ENCODE data around the gene ADCY10.
"Not testable (repeated sequence)": the region's sequence is repeated elsewhere in the genome, so short reads cannot be mapped to it uniquely, and the experiment has no call there.

The ADCY10 gene

DNA sequence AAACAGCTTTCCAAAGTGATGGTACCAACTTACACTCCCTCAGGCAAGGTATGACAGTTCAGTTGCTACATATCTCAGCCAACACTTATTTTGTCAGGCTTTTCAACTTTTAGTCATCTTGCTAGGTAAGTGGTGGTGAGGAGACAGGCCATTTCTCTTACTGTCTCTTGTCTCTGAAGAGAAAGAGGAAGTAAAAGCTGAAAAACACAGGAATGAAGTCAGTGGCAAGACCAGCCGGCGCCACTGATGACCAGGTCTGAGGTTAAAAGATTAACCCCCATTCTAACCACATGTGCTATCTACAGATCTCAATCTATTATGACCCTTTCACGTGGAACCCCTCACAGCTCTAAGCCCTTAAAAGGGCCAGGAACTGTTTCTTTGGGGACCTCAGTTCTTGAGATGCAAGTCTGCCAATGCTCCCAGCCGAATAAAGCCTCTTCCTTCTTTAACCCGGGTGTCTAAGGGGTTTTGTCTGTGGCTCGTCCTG lies 4.2 kb downstream of the ADCY10 start:
- Histone ChIP-seq H3K27me3 (no peaks in the 10 kb centered on the region), H3K36me3 (peaks cover 0 to 19% (median 8%) of the 10 kb centered on the region in 11 experiments; a peak in 9 of 22 replicates), H3K9ac (no peak overlapping the region), H4K20me1 (no peaks in the 10 kb centered on the region), H3K9me3 (replicated peaks in 1 of 11) (peaks cover 15 to 22% (median 20%) of the 10 kb centered on the region in 11 experiments), H3K4me3 (no peak overlapping the region), H3K4me2 (no peak overlapping the region), H3K4me1 (peaks cover 0 to 32% (median 0%) of the 10 kb centered on the region in 10 experiments; a peak in 6 of 20 replicates), H3K27ac (no peak overlapping the region)
- TF ChIP-seq Cebpa-rat (IDR thresholded peaks at IDR 0.05) = no peak

DNA sequence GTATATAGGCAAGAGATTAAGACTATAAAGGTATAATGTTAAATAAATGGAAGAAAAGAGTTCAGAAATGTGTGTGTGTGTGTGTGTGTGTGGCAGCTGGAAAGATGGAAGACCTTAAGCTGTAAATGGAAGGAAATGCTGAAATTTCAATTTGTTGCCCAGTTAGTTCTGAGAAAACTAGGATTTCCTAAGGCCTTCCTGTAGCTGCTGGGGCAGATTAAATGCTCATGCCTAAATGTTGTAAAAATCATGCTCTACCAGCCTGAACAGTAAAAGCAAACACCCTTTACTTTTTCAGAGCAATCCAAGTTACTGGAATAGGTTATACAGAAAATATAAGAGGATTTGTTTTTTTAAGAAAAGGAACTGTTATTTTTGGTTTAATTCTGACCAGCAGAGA lies 8.3 kb downstream of the ADCY10 start:
- TF ChIP-seq Cebpa-rat (IDR thresholded peaks at IDR 0.05) = no peak
- Histone ChIP-seq H4K20me1 (no peaks in the 10 kb centered on the region), H3K4me2 (peak overlapping the region in 1 of 11 experiments; percentile 22; a peak in 1 of 22 replicates), H3K9me3 (replicated peaks in 1 of 11) (peaks cover 15 to 21% (median 20%) of the 10 kb centered on the region in 11 experiments), H3K36me3 (peaks cover 0 to 9% (median 0%) of the 10 kb centered on the region in 11 experiments; a peak in 3 of 22 replicates), H3K4me1 (peaks cover 0 to 19% (median 0%) of the 10 kb centered on the region in 10 experiments; a peak in 6 of 20 replicates), H3K4me3 (no peak overlapping the region), H3K27me3 (no peaks in the 10 kb centered on the region), H3K27ac (no peak overlapping the region), H3K9ac (no peak overlapping the region)

- Histone ChIP-seq H3K4me3 (no peak overlapping the region), H3K27ac (no peak overlapping the region), H3K36me3 (peaks cover 0 to 9% (median 0%) of the 10 kb centered on the region in 11 experiments; a peak in 3 of 22 replicates), H3K9me3 (replicated peaks in 1 of 11) (peaks cover 13 to 16% (median 15%) of the 10 kb centered on the region in 11 experiments), H3K4me1 (peaks cover 0 to 14% (median under 1%) of the 10 kb centered on the region in 10 experiments; a peak in 5 of 20 replicates), H3K4me2 (peak overlapping the region in 1 of 11 experiments; percentile 22; a peak in 1 of 22 replicates), H3K27me3 (no peaks in the 10 kb centered on the region), H3K9ac (no peak overlapping the region), H4K20me1 (no peaks in the 10 kb centered on the region)
- no peak for TF ChIP-seq Cebpa-rat (IDR thresholded peaks at IDR 0.05)
Observed at GRCh38 chr1:167905182-167905581, 8.8 kb downstream of the ADCY10 start.

- Histone ChIP-seq H4K20me1 (no peaks in the 10 kb centered on the region), H3K4me1 (peaks cover 0 to 13% (median 4%) of the 10 kb centered on the region in 10 experiments; a peak in 6 of 20 replicates), H3K9me3 (replicated peaks in 1 of 11) (peaks cover 9 to 11% (median 10%) of the 10 kb centered on the region in 11 experiments), H3K9ac (no peak overlapping the region), H3K4me2 (no peak overlapping the region), H3K27ac (no peak overlapping the region), H3K4me3 (no peak overlapping the region), H3K27me3 (no peaks in the 10 kb centered on the region), H3K36me3 (peaks cover 0 to 6% (median 0%) of the 10 kb centered on the region in 11 experiments; a peak in 2 of 22 replicates)
- TF ChIP-seq Cebpa-rat (IDR thresholded peaks at IDR 0.05) = no peak
Observed at GRCh38 chr1:167904652-167905130, 9.2 kb downstream of the ADCY10 start.

- Histone ChIP-seq H3K36me3 (no peaks in the 10 kb centered on the region), H3K4me3 (no peak overlapping the region), H3K27ac (no peak overlapping the region), H3K4me2 (no peak overlapping the region), H3K27me3 (no peaks in the 10 kb centered on the region), H3K4me1 (peaks cover 0 to 14% (median 5%) of the 10 kb centered on the region in 10 experiments; a peak in 6 of 20 replicates), H3K9me3 (replicated peaks in 1 of 11) (no peaks in the 10 kb centered on the region), H3K9ac (no peak overlapping the region), H4K20me1 (no peaks in the 10 kb centered on the region)
- no peak for TF ChIP-seq Cebpa-rat (IDR thresholded peaks at IDR 0.05)
Observed at GRCh38 chr1:167900907-167901306, 13.0 kb downstream of the ADCY10 start.

GRCh38 chr1:167899253-167899681 lies 14.7 kb downstream of the ADCY10 start:
- no peaks in the 10 kb centered on the region for H4K20me1 ChIP-seq
- TF ChIP-seq Cebpa-rat (IDR thresholded peaks at IDR 0.05) = no peak
- no peak overlapping the region for H3K4me2 ChIP-seq
- peaks cover 0 to 10% (median 3%) of the 10 kb centered on the region in 10 experiments; a peak in 5 of 20 replicates for H3K4me1 ChIP-seq
- no peak overlapping the region for H3K27ac ChIP-seq
- no peak overlapping the region for H3K9ac ChIP-seq
- no peaks in the 10 kb centered on the region for H3K27me3 ChIP-seq
- no peaks in the 10 kb centered on the region for H3K9me3 ChIP-seq (replicated peaks in 1 of 11)
- no peak overlapping the region for H3K4me3 ChIP-seq
- H3K36me3 ChIP-seq = no peaks in the 10 kb centered on the region

DNA sequence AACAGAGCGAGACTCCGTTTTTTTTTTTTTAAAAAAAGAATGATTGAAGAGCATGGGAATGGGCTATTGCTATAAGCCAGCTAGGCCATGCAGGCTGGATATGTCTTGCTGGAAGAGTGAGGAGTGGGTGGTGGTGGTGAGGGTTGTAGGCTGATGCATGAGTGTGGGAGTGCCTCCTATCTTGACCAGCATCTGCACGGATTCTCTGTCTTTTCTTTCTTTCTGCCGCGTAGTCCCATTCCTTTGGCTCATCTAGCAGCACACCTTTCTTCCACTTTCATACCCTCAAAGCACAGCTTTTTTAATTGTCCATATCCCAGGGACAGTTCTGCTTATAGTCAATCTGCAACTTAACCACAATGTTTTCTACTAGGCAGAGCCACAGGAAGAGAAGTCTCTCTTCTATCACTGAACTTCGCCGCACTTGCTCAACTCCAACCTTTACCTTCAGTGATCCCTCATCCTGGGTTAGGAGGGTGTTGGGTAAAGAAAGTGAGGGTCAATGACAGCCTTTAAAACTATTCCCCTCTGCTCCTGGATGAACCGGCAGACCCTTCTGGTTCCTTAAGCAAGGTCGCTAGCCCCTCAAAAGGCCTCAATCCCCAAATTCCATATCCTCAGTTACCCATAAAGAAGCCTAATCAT lies 15.2 kb downstream of the ADCY10 start:
- Histone ChIP-seq H3K4me2 (no peak overlapping the region), H3K27ac (no peak overlapping the region), H3K4me1 (peaks cover 0 to 10% (median 3%) of the 10 kb centered on the region in 10 experiments; a peak in 5 of 20 replicates), H3K9me3 (replicated peaks in 1 of 11) (no peaks in the 10 kb centered on the region), H3K9ac (no peak overlapping the region), H3K36me3 (no peaks in the 10 kb centered on the region), H3K4me3 (no peak overlapping the region), H3K27me3 (no peaks in the 10 kb centered on the region), H4K20me1 (no peaks in the 10 kb centered on the region)
- TF ChIP-seq Cebpa-rat (IDR thresholded peaks at IDR 0.05) = no peak

DNA sequence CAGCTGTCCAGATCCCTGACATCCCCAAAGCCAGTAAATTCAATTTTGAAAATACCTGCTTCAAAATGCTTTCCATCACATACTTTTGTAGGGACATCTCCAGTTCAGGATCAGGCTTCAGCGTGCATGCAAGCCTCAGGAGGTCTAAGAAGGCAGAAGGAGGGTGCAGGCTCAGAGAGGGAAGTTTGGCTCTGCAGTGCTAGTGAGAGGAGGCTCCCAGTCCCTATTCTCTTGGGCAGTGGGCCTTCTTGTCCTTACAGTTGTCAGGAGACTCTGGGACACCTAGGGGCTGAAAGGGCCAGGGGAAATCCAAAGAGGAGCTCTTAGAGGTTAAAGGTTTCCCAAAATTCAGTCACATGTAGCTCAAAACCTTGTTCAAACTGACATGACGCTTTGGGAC lies 20.1 kb downstream of the ADCY10 start:
- H4K20me1 ChIP-seq = no peaks in the 10 kb centered on the region
- no peak overlapping the region for H3K4me2 ChIP-seq
- H3K36me3 ChIP-seq = no peaks in the 10 kb centered on the region
- no peaks in the 10 kb centered on the region for H3K27me3 ChIP-seq
- H3K9me3 ChIP-seq (replicated peaks in 1 of 11) = peaks cover 0 to 4% (median 0%) of the 10 kb centered on the region in 11 experiments; a peak in 1 of 22 replicates
- TF ChIP-seq Cebpa-rat (IDR thresholded peaks at IDR 0.05) = no peak
- H3K4me1 ChIP-seq = peaks cover 0 to 17% (median 7%) of the 10 kb centered on the region in 10 experiments; a peak in 9 of 20 replicates
- H3K27ac ChIP-seq = no peak overlapping the region
- H3K9ac ChIP-seq = no peak overlapping the region
- H3K4me3 ChIP-seq = no peak overlapping the region

- Histone ChIP-seq H4K20me1 (no peaks in the 10 kb centered on the region), H3K9ac (no peak overlapping the region), H3K27ac (no peak overlapping the region), H3K4me3 (no peak overlapping the region), H3K9me3 (replicated peaks in 1 of 11) (peaks cover 0 to 20% (median 7%) of the 10 kb centered on the region in 11 experiments; a peak in 11 of 22 replicates), H3K4me1 (peaks cover 0 to 12% (median 7%) of the 10 kb centered on the region in 10 experiments; a peak in 9 of 20 replicates), H3K27me3 (no peaks in the 10 kb centered on the region), H3K36me3 (no peaks in the 10 kb centered on the region), H3K4me2 (no peak overlapping the region)
- TF ChIP-seq Cebpa-rat (IDR thresholded peaks at IDR 0.05) = no peak
Observed at GRCh38 chr1:167890400-167890799, 23.5 kb downstream of the ADCY10 start.

DNA sequence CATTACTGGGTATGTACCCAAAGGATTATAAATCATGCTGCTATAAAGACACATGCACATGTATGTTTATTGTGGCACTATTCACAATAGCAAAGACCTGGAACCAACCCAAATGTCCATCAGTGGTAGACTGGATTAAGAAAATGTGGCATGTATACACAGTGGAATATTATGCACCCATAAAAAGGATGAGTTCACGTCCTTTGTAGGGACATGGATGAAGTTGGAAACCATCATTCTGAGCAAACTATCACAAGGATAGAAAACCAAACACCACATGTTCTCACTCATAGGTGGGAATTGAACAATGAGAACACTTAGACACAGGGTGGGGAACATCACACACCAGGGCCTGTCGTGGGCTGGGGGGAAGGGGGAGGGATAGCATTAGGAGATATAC lies 26.7 kb downstream of the ADCY10 start:
- not testable (repeated sequence) for H4K20me1 ChIP-seq, H3K27ac ChIP-seq, H3K4me1 ChIP-seq, H3K4me2 ChIP-seq, H3K36me3 ChIP-seq, H3K4me3 ChIP-seq, H3K9ac ChIP-seq, H3K27me3 ChIP-seq
- H3K9me3 ChIP-seq (replicated peaks in 1 of 11) = peaks cover 0 to 24% (median 8%) of the 10 kb centered on the region in 11 experiments; a peak in 11 of 22 replicates
